Measurements from ENCODE around the gene CCL7. TPM values are rescaled to one million over a fixed set of nuclear protein-coding genes. Genes with fewer than 3 reads are reported as not detected.

The CCL7 gene
- total RNA-seq, 1 experiment from 2014 or later = not detected

- Mint-ChIP-seq H3K27me3 (ENCODE audit: insufficient read depth, unreplicated experiment) (no peaks in the 10 kb centered on the region), H3K4me1 (ENCODE audit: insufficient read depth, unreplicated experiment) (peaks cover 9% of the 10 kb centered on the region), H3K9me3 (ENCODE audit: unreplicated experiment) (no peaks in the 10 kb centered on the region), H3K36me3 (ENCODE audit: insufficient read depth, unreplicated experiment) (no peaks in the 10 kb centered on the region), H3K27ac (ENCODE audit: low read depth, unreplicated experiment) (no peak overlapping the region), H3K4me3 (ENCODE audit: unreplicated experiment) (no peak overlapping the region)
- no peak for DNase-seq (ENCODE audit: unreplicated experiment)
- ChIA-PET POLR2A (no interaction called here), CTCF (interaction anchor here (0.7 to 1.3 kb wide), 5 partner anchors 12 to 273 kb away, joined by 3 to 5 read pairs (median 3); no protein-coding TSS in a partner anchor)
- no peak for TF ChIP-seq CTCF (IDR thresholded peaks at IDR 0.05; ENCODE audit: unreplicated experiment)
- no TSS peak for BruUV-seq (replicated peaks)
- intact Hi-C loops (cut with micrococcal nuclease) = no loop called here
Measured at GRCh38 chr17:34318474-34318873, 48.5 kb downstream of the CCL7 start.

- Mint-ChIP-seq H3K27me3 (ENCODE audit: insufficient read depth, unreplicated experiment) (no peaks in the 10 kb centered on the region), H3K9me3 (ENCODE audit: unreplicated experiment) (no peaks in the 10 kb centered on the region), H3K4me1 (ENCODE audit: insufficient read depth, unreplicated experiment) (peaks cover 7% of the 10 kb centered on the region), H3K27ac (ENCODE audit: low read depth, unreplicated experiment) (no peak within 1 kb of the TSS), H3K4me3 (ENCODE audit: unreplicated experiment) (no peak within 1 kb of the TSS), H3K36me3 (ENCODE audit: insufficient read depth, unreplicated experiment) (no peaks in the 10 kb centered on the region)
- BruUV-seq (replicated peaks) = no TSS peak
- no peak for TF ChIP-seq CTCF (IDR thresholded peaks at IDR 0.05; ENCODE audit: unreplicated experiment)
- no peak for DNase-seq (ENCODE audit: unreplicated experiment)
- CTCF ChIA-PET = interaction anchor here (1.3 kb wide), 1 partner anchor 13 kb away, joined by 4 read pairs; no protein-coding TSS in a partner anchor
- intact Hi-C loops (cut with micrococcal nuclease) = no loop called here
- POLR2A ChIA-PET = no interaction called here
Measured at GRCh38 chr17:34319039-34319483, 49.0 kb downstream of the CCL7 start, which contains the start of gene CCL8. Gene CCL8, plus strand, starts transcription at chr17:34319435. Its CDS starts 67 bp downstream, at chr17:34319502.

Other genes with a start within 250 kb of the CCL7 start
- 0.59 and 1.0 TPM in 2 replicates for gene CCL2, start 14.9 kb upstream of the CCL7 start, total RNA-seq (2022)
- not detected in 2 replicates for gene CCL11, start 15.5 kb downstream of the CCL7 start, total RNA-seq (2022)
- not detected in 2 replicates for gene CCL8, start 49.2 kb downstream of the CCL7 start, total RNA-seq (2022)
- gene CCL13, start 86.3 kb downstream of the CCL7 start, total RNA-seq (2022) = not detected in 2 replicates
- gene CCL1, start 93.0 kb downstream of the CCL7 start, total RNA-seq (2022) = not detected in 2 replicates